Raji (cell line): ENCODE data around the gene S100B.

Source experiments
- POLR2A ChIP-seq: IDR thresholded peaks from 2 replicates; pipeline ENCODE4 v1.6.1; 2011; ENCODE audit warnings: low read depth, low read length, control low read depth; ENCODE audit not compliant: insufficient read depth

The S100B gene

GRCh38 chr21:46604975-46605766, at the start of gene S100B:
Gene S100B, minus strand, starts transcription at chr21:46605082. Its CDS starts 2,667 bp downstream, at chr21:46602415.
- TF ChIP-seq POLR2A: no peak

DNA sequence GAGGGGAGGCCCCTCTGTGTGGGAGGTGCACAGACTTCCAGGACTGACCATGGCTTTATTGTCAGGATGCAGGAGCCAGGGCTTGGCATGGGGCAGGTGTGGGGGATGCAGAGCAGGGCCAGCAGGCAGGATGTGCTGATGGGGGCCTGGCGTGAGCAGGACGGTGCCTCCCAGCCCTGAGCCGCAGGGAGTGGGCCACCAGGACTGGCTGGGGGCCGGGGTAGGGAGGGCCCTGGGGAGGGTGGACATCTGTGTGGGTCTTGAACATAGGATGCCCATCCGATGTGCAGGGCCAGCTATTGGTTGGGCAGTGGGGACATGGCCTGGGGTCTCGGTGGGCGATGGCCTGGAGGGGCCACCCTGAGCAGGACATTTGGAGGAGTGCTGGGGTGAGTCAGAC, 46.2 kb upstream of the S100B start:
- TF ChIP-seq POLR2A: no peak

DNA sequence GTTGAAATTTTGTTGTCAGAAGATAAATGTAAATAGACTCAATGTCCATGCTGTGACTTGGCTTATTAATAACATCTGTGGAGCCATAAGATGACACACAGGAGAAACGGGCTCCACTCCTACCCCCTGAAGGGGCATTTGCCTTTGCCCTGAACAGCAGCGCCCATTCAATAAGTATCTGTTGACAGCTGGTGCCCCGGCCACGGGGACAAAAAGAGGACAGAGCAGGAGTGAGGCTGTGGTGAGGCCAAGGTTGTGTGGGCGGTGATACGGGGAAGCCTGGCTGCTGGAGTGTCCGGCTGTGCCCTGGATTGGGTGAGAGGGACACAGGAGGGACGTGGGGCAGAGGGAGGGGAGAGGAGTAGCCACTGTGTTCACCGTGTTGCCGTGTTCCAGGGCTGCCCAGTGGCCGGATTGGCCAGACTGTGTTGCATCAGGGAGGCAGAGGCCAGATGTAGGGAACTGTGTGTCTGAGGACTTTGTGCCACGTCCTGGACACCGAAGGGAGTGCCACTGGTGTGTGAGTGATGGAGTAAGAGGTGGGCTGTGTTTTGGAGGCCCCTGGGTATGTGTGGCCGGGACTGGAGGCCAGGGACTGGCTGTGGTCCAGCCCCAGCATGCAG, 45.7 kb upstream of the S100B start:
- TF ChIP-seq POLR2A: no peak

- no peak for TF ChIP-seq POLR2A
Measured at GRCh38 chr21:46649356-46649755, 44.5 kb upstream of the S100B start.

- TF ChIP-seq POLR2A: no peak
Measured at GRCh38 chr21:46648539-46648938, 43.7 kb upstream of the S100B start.

DNA sequence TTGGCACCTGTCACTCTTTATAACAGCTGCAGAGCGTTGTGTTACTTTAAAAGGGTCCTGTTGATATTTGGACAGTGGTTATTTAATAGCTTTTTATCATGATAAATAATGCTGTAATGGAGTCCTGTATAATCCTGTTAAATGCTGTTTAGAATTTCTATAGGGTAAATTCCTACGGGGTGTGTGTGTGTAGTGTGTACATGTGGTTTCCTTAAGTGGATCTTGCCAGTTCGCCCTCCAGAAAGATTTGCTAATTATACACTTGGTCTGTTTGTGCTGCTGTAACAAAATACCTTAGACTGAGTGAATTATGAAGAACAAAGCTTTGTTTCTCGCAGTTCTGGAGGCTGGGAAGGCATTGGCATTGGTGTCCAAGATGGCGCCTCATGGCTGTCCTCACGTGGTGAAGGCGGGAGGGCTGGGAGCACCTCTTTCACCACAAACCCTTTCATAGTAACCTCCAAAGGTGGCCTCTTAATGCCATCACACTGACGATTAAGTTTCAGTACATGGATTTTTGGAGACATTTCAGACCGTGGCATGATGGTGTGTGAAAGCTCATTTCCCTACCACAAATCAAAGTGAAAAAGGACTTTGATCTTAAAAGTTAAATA, 41.8 kb upstream of the S100B start:
- no peak for TF ChIP-seq POLR2A

GRCh38 chr21:46645840-46646239, 41.0 kb upstream of the S100B start:
- no peak for TF ChIP-seq POLR2A

- TF ChIP-seq POLR2A: no peak
Measured at GRCh38 chr21:46643379-46644177, 38.7 kb upstream of the S100B start.

DNA sequence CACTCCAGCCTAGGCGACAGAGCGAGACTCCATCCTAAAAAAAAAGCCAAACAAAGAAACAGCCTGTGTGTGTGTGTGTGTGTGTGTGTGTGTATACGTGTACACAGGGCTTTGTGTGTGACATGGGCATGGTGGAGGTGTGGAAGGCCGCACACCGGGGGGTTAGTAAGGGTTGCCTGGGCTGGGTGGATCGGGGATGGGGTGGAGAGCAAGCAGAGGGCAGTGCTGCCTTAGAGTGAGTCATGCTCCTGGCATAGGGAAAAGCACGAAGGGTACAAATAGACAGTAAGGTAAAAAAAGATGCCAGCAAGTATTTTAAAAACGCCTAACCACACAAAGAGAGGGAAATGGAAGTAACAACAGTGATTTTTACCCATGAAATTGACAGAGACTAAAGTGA, 36.8 kb upstream of the S100B start:
- no peak for TF ChIP-seq POLR2A

- no peak for TF ChIP-seq POLR2A
Measured at GRCh38 chr21:46639489-46640386, 34.9 kb upstream of the S100B start.

DNA sequence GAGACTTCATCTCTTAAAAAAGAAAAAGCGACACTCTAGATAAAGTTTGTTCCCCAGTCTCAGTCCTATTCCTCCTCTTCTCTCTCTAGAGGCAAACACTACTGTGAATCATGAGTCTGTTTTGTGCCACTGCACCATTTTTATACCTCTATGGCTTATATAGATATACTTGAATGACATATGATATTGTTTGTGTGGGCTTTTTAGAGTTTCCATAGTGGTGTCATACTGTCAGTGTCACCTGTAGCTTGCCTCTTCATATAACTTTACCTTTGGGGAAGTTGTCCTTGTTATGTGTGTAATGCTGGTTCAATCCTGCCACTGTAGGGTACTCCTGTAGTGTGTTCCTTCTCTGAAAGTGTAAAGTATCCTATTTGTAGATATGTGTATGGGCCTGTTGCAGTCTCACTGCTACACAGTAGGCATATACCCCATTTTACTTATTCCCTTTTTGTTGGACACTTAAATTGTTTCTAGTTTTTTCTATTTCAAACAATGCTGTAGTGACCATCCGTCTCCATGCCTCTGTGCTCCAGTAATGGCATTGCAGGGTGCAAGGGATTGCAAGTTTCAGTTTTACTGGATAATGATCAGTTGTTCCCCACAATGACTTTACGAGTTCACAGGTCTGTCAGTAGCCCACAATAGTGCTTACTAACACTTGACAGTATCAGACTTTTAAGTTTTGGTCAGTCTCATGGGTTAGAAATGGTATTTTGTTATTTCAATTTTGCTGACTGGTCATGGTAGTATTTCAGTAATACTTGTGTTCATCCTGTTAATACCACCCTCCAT, 33.3 kb upstream of the S100B start:
- no peak for TF ChIP-seq POLR2A

DNA sequence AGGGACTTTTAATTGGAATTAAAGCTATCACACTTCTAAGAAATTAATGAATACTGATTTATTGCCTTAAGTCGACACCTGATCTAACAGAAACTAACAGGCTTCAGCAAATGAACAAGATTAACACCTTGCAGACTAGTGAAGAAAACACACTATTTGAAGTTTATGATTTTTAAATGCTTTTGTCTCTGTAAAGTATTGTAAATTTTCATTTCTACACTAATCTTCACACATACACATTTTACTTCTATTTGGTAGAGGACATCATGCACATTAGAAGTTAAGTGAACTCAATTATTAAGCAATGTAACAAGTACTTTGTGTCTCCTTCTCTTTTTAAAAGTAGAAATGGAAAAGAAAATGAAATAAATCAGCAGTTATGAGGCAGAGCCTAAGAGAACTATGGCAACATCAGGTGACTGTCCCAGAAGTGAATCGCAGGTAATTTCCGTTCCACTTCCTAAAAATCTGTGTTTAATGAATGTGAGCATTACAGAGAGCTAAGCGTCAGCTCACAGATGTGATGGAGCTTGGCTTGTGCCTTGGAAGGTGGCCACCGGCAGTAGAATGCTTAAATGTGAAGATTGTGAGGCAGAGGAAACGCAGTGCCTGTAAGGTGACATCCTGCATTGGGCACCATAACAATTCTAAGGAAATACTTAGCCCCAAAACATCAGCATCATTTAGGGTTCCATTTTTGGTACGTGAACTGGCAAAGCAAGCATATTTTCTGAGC, 31.8 kb upstream of the S100B start:
- no peak for TF ChIP-seq POLR2A

DNA sequence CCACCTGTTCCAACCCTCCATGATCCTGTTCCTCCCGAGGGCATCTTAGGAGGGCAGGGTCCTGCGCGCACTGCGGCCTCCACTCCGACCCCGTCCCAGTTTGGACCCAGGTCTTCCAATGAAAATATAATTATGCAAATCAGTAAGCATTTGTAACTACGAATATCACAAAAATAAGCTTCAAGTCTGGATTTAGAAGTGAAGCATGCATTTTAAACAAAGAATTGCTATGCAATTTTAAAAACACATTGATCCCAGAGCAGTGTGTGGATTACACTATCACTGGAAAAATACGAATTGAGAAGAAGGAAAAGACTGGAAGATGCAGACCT, 31.3 kb upstream of the S100B start:
- no peak for TF ChIP-seq POLR2A
